GM13977 (cell line): ENCODE data around the gene C16orf54.
"Not testable (repeated sequence)": the region's sequence is repeated elsewhere in the genome, so short reads cannot be mapped to it uniquely, and the experiment has no call there.

ENCODE experiments used
- DNase-seq: peaks from one replicate; pipeline ENCODE4 v3.0.0; 2012; ENCODE audit warnings: low spot score
- CTCF ChIP-seq: IDR thresholded peaks from 2 replicates; pipeline ENCODE4 v1.5.1; 2012; ENCODE audit warnings: mild to moderate bottlenecking, control low read depth; ENCODE audit not compliant: insufficient read depth; ENCODE audit errors: extremely low read depth, missing control alignments
- in situ Hi-C: fragments of 300-500 bp; cut with MboI; formaldehyde crosslinking; loops from one replicate; pipeline ENCODE4 v1.12.0; 2022; ENCODE audit warnings: low sequenced_read_pairs, low pct_unique_long_range_greater_than_20kb, mixed read lengths, inconsistent platforms; ENCODE audit not compliant: unreplicated experiment

The C16orf54 gene

DNA sequence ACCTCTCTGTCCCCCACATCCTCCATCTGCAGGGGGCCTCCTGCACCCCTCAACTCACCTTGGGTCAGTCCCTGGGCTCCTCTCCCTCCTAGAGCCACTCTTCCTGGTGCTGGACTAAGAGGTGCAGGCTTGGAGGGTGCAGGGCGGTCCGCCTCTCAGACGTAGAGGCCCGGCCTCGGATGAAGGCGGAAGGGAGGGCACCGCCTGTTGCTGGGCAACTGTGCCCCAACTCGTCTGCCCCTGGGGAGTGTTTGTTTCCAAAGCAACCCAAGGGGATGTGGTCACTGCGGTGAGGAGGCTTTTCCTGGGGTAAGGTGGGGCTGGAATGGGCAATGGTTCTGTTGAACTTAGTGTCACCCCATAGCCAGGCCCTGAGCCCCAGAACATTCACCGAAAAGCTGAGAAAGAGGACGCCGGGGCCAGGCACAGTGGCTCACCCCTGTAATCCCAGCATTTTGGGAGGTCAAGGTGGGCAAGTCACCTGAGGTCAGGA, at the start of gene C16orf54:
Gene C16orf54 (minus strand): TSS at position 138 of the 493 bp plus-strand sequence. CDS start 1,039 bp downstream, outside the sequence.
- peak; percentile 73 for DNase-seq
- in situ Hi-C loops = no loop called here

GRCh38 chr16:29794231-29794710, 48.5 kb upstream of the C16orf54 start:
- in situ Hi-C loops = no loop called here

More for the DNA sequence above, at the start of gene C16orf54:
- TF ChIP-seq CTCF = no peak

GRCh38 chr16:29793153-29793552, 47.4 kb upstream of the C16orf54 start:
- DNase-seq, in situ Hi-C loops: not testable (repeated sequence)

More at GRCh38 chr16:29794231-29794710, 48.5 kb upstream of the C16orf54 start:
- no peak for DNase-seq
- TF ChIP-seq CTCF = no peak

- TF ChIP-seq CTCF = no peak
- no peak for DNase-seq
- in situ Hi-C loops = no loop called here
Observed at GRCh38 chr16:29791845-29792807, 46.3 kb upstream of the C16orf54 start.

- DNase-seq = no peak
- in situ Hi-C loops = no loop called here
- TF ChIP-seq CTCF = no peak
Observed at GRCh38 chr16:29790949-29791844, 45.4 kb upstream of the C16orf54 start.

GRCh38 chr16:29790183-29790948, 44.6 kb upstream of the C16orf54 start, which contains the start of gene KIF22:
Gene KIF22 (plus strand): TSS chr16:29790751. CDS start chr16:29790760, 9 bp downstream.
- peak; percentile 85 for TF ChIP-seq CTCF
- DNase-seq = peak; percentile 99
- in situ Hi-C loops = no loop called here
